HEK293T (cell line): ENCODE results near the gene NAIF1.

Experiments used
- CTCF ChIA-PET: fragments of 350-600 bp; formaldehyde crosslinking; extraction: SDS; loops from one replicate; lab custom pipeline; 2021; ENCODE audit warnings: antibody characterized with exemption, inconsistent platforms; lab: Yijun Ruan, JAX
- POLR2A ChIA-PET: fragments of 350-600 bp; formaldehyde crosslinking; extraction: SDS; loops from one replicate; lab custom pipeline; 2020; ENCODE audit warnings: antibody characterized with exemption, inconsistent platforms; lab: Yijun Ruan, JAX
- DNase-seq: peaks from one replicate; pipeline ENCODE4 v3.0.0; 2012; ENCODE audit warnings: mixed read lengths; ENCODE audit errors: extremely low spot score
- ARNT ChIP-seq: fragments of 450-650 bp; IDR thresholded peaks from 2 replicates; pipeline ENCODE4 v1.6.1; 2017; ENCODE audit warnings: mild to moderate bottlenecking
- BHLHE40 ChIP-seq: fragments of 450-650 bp; IDR thresholded peaks from 2 replicates; pipeline ENCODE4 v1.6.1; 2016; ENCODE audit warnings: mild to moderate bottlenecking, moderate library complexity, borderline replicate concordance
- CTBP1 ChIP-seq: fragments of 450-650 bp; IDR thresholded peaks from 2 replicates; pipeline ENCODE4 v1.6.1; 2016; ENCODE audit warnings: borderline replicate concordance
- ELF4 ChIP-seq: fragments of 450-650 bp; IDR thresholded peaks from 2 replicates; pipeline ENCODE4 v1.6.1; 2017; ENCODE audit warnings: antibody characterized with exemption
- FOXA1 ChIP-seq: fragments of 450-650 bp; IDR thresholded peaks from 2 replicates; pipeline ENCODE4 v1.6.1; 2016; ENCODE audit warnings: mild to moderate bottlenecking
- FOXK2 ChIP-seq: fragments of 450-650 bp; IDR thresholded peaks from 2 replicates; pipeline ENCODE4 v1.6.1; 2016; ENCODE audit warnings: mild to moderate bottlenecking
- FOXM1 ChIP-seq: fragments of 450-650 bp; IDR thresholded peaks from 2 replicates; pipeline ENCODE4 v1.6.1; 2017; ENCODE audit warnings: mild to moderate bottlenecking, borderline replicate concordance
- HDGF ChIP-seq: fragments of 450-650 bp; IDR thresholded peaks from 2 replicates; pipeline ENCODE4 v1.6.1; 2017; ENCODE audit warnings: antibody characterized with exemption, borderline replicate concordance
- L3MBTL2 ChIP-seq: fragments of 450-650 bp; conservative IDR thresholded peaks from 2 replicates; pipeline ENCODE4 v1.6.1; 2016; ENCODE audit warnings: mild to moderate bottlenecking
- LEF1 ChIP-seq: fragments of 450-650 bp; IDR thresholded peaks from 2 replicates; pipeline ENCODE4 v1.6.1; 2017; ENCODE audit warnings: mild to moderate bottlenecking, borderline replicate concordance
- NFRKB ChIP-seq: fragments of 450-650 bp; IDR thresholded peaks from 2 replicates; pipeline ENCODE4 v1.6.1; 2016; ENCODE audit warnings: mild to moderate bottlenecking, moderate library complexity
- SP1 ChIP-seq: fragments of 450-650 bp; IDR thresholded peaks from 2 replicates; pipeline ENCODE4 v1.6.1; 2017
- SUZ12 ChIP-seq: fragments of 450-650 bp; IDR thresholded peaks from 2 replicates; pipeline ENCODE4 v1.6.1; 2016; ENCODE audit warnings: mild to moderate bottlenecking
- TARDBP ChIP-seq: fragments of 450-650 bp; IDR thresholded peaks from 2 replicates; pipeline ENCODE4 v1.6.1; 2016
- ZNF384 ChIP-seq: fragments of 450-650 bp; IDR thresholded peaks from 2 replicates; pipeline ENCODE4 v1.6.1; 2016
- TF ChIP-seq, protein P1 (sequence below): fragments of 450-650 bp; IDR thresholded peaks from 2 replicates; pipeline ENCODE4 v1.6.1; 2016

The NAIF1 gene

GRCh38 chr9:128057724-128058409 lies 9.3 kb downstream of the NAIF1 start:
- TF ChIP-seq L3MBTL2 (no peak), ZNF384 (peak; percentile 86)
- CTCF ChIA-PET = interaction anchor here (1.1 to 1.2 kb wide), 2 partner anchors 9 to 60 kb away, joined by 3 to 6 read pairs; partner anchors contain the start of gene NAIF1
- no peak for DNase-seq
- POLR2A ChIA-PET = interaction anchor here (1.3 to 2.3 kb wide), 2 partner anchors 9 to 11 kb away, joined by 4 to 20 read pairs; partner anchors contain the start of genes NAIF1 and SLC25A25

DNA sequence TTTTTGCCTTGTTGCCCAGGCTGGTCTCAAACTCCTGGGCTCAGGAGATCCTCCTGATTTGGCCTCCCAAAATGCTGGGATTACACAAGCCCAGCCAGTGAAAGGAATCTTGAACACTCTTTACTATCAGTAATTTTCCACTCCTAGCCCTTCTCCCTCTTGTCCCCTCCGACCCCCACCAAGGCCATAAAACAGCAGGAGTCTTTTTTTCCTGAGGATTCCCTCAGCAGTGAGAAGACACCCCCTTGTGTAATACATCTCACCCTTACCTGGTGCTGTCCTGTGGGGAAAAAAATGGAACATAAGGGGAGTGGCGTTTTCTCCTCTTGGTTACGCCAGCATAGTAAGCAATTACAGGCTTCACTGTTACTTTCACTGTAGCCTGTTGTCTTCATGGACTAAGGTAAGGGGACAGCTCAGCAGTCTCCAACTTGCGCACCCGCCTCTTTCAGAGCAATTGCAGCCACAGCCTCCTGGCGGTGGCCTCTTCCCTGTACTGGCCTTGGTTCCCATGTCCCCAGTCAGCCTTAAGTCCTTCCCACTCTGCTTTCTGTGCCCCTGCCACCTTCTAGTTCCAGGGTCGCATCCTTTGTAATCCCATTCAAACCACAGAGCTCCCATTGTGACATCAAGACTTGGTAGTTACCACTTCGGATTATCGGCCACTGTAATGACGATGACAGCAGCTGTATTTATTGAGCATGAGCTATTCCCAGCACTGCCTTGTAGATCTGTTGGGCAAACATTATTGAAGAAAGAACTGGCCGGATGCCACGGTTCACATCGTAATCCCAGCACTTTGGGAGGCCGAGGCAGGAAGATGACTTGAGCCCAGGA lies 10.0 kb downstream of the NAIF1 start:
- ChIA-PET CTCF (interaction anchor here (0.7 to 1.2 kb wide), 3 partner anchors 10 to 61 kb away, joined by 3 to 6 read pairs (median 3); partner anchors contain the start of gene NAIF1), POLR2A (interaction anchor here (0.8 to 2.3 kb wide), 3 partner anchors 10 to 12 kb away, joined by 4 to 20 read pairs (median 4); partner anchors contain the start of genes NAIF1 and SLC25A25)
- no peak for DNase-seq
- TF ChIP-seq HDGF = 0 out of 2 replicates have a peak, but pooled peaks have one; percentile 38
- no peak for TF ChIP-seq FOXA1
- peak; percentile 66; the same call in 1 of the 2 replicates for TF ChIP-seq FOXM1

- TF ChIP-seq HDGF (no peak), LEF1 (no peak), L3MBTL2 (no peak)
- CTCF ChIA-PET = interaction anchor here (2.1 kb wide), 1 partner anchor 62 kb away, joined by 4 read pairs; no protein-coding TSS in a partner anchor
- POLR2A ChIA-PET = interaction anchor here (2.5 kb wide), 1 partner anchor 12 kb away, joined by 10 read pairs; the partner anchor contains the start of genes NAIF1 and SLC25A25
- DNase-seq = no peak
Measured at GRCh38 chr9:128056086-128056485, 11.0 kb downstream of the NAIF1 start.

GRCh38 chr9:128055344-128056040 lies 11.6 kb downstream of the NAIF1 start:
- DNase-seq = no peak
- ChIA-PET POLR2A (interaction anchor here (2.5 kb wide), 1 partner anchor 12 kb away, joined by 10 read pairs; the partner anchor contains the start of genes NAIF1 and SLC25A25), CTCF (interaction anchor here (2.1 kb wide), 1 partner anchor 62 kb away, joined by 4 read pairs; no protein-coding TSS in a partner anchor)
- no peak for TF ChIP-seq ZNF384
- TF ChIP-seq, protein P1, sequence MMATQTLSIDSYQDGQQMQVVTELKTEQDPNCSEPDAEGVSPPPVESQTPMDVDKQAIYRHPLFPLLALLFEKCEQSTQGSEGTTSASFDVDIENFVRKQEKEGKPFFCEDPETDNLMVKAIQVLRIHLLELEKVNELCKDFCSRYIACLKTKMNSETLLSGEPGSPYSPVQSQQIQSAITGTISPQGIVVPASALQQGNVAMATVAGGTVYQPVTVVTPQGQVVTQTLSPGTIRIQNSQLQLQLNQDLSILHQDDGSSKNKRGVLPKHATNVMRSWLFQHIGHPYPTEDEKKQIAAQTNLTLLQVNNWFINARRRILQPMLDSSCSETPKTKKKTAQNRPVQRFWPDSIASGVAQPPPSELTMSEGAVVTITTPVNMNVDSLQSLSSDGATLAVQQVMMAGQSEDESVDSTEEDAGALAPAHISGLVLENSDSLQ = no peak
- no peak for TF ChIP-seq SUZ12
- no peak for TF ChIP-seq CTBP1
- TF ChIP-seq SP1 = no peak
- TF ChIP-seq FOXM1 = no peak
- TF ChIP-seq ARNT = no peak
- TF ChIP-seq ELF4 = no peak
- no peak for TF ChIP-seq TARDBP
- TF ChIP-seq FOXA1 = no peak
- TF ChIP-seq NFRKB = no peak
- TF ChIP-seq LEF1 = no peak
- TF ChIP-seq FOXK2 = no peak
- TF ChIP-seq L3MBTL2 = no peak
- no peak for TF ChIP-seq BHLHE40

DNA sequence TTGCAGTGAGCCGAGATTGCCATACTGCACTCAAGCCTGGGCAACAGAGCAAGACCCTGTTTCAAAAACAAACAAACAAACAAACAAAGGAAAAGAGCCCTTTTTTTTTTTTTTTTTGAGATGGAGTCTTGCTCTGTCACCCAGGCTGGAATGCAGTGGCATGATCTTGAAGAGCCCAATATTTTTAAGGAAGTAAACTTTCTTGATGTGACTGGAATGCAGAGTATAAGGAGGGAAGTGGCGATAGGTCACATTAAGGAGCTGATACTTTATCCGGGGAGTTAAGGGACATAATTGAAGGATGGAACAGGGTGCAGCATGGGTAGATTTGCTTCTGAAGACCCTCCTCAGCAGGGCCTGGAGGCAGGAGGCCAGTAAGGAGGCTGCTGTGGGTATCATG lies 13.0 kb downstream of the NAIF1 start:
- POLR2A ChIA-PET = interaction anchor here (2.5 kb wide), 1 partner anchor 14 kb away, joined by 10 read pairs; the partner anchor contains the start of genes NAIF1 and SLC25A25
- CTCF ChIA-PET = interaction anchor here (1.1 kb wide), 1 partner anchor 8 kb away, joined by 3 read pairs; no protein-coding TSS in a partner anchor
- TF ChIP-seq FOXK2 (no peak), NFRKB (no peak), FOXM1 (no peak)
- DNase-seq = no peak

GRCh38 chr9:128053560-128053959 lies 13.6 kb downstream of the NAIF1 start:
- CTCF ChIA-PET = interaction anchor here (1.1 kb wide), 1 partner anchor 8 kb away, joined by 3 read pairs; no protein-coding TSS in a partner anchor
- TF ChIP-seq TARDBP = no peak
- TF ChIP-seq LEF1 = no peak
- no peak for TF ChIP-seq SP1
- no peak for TF ChIP-seq FOXM1
- no peak for TF ChIP-seq FOXK2
- no peak for TF ChIP-seq ARNT
- no peak for TF ChIP-seq CTBP1
- TF ChIP-seq SUZ12 = no peak
- TF ChIP-seq L3MBTL2 = no peak
- no peak for TF ChIP-seq BHLHE40
- TF ChIP-seq, protein P1 = no peak
- TF ChIP-seq ZNF384 = no peak
- TF ChIP-seq ELF4 = no peak
- TF ChIP-seq NFRKB = no peak
- TF ChIP-seq HDGF = no peak
- TF ChIP-seq FOXA1 = no peak
- DNase-seq = no peak
- POLR2A ChIA-PET = no interaction called here
